Ureter (tissue), 1 donor: ENCODE measurements around the gene USP37. TPM values are rescaled to one million over a fixed set of nuclear protein-coding genes. Genes with fewer than 3 reads are reported as not detected.

ENCODE experiments used
- DNase-seq: peaks from one replicate; pipeline ENCODE4 v3.0.0-alpha.2; 2020; ENCODE audit warnings: low spot score
- total RNA-seq: library from RNA; stranded (reverse); gene quantifications from one replicate; pipeline ENCODE4 v1.2.4, GENCODE V29; 2023
- donor health status: DM: yes; HTN: yes; CAD: no.

The USP37 gene
- total RNA-seq, 1 donor from 2014 or later = 24.8 TPM

DNA sequence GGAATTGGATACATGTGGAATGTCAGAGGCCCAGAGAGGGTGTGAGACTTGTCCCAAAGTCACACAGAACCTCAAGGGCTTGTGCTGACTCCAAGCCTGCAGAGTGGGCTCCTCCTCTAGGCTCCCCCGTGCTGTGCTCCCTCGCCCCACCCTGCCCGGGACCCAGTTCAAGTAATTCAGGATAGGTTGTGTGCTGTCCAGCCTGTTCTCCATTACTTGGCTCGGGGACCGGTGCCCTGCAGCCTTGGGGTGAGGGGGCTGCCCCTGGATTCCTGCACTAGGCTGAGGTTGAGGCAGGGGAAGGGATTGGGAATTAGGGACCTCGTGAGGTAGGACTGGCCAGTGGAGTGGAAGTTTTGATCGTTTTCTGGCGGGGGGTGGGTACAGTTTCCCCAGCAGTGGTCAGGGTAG lies 165.7 kb downstream of the USP37 start:
- no peak for DNase-seq

DNA sequence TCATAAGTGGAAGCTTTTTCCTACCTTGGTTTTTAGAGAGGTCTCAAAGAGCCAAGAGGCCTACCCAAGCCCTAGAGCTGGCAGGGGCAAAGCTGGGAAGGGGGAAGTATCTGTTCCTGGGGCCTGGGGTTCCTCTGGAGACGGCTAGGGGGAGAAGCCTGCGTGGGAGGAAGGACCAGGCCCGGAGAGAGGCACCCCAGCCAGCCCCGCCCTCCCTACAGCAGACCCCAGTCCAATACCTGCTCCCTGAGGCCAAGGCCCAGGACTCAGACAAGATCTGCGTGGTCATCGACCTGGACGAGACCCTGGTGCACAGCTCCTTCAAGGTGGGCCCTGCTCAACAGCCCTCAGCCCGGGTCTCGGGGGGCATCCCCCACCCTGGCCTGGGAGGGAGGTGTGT lies 166.3 kb downstream of the USP37 start:
- no peak for DNase-seq

DNA sequence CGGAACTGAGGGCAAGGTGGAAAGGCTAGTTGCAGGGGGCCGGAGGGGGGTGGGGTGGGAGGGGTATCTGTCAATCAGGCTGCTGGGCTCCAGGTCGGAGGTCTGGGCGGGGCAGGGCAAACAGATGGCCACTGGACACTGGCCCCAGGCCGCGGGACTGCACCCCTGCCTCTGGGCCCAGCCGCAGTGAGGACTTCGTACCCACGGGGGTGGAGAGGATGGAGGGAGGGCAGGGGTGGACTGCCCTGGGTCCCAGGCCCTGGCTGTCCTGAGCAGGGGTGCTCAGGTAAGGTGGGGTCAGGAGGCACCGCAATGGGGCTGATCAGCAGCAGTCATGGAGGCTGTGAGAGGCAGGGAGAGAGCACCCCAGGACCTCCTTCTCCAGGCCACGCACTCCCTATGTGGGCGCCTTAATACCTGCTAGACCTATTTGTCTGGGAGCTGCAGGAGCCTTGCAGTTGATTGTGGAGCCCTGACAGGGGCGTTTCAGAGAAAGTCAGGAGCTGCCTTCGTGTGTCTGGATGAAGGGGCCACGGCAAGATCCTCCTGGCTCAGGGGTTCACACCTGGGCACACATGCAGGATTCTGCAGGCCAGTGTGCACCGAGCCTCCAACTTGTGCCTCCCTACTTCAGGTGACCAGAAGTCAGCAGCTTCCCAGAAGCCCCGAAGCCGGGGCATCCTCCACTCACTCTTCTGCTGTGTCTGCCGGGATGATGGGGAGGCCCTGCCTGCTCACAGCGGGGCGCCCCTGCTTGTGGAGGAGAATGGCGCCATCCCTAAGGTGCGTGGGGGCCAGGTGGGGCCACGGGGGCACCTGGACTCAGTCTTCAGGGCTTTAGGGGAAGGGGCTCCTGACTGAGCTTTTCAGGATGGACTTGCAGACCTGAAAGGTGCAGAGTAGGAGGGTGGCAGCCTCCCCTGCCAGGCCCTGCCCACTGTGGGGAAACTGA lies 166.9 kb downstream of the USP37 start:
- no peak for DNase-seq

Other genes starting within 250 kb of the USP37 start
- gene CATIP, start 211.5 kb downstream of the USP37 start, total RNA-seq = not detected
- gene SLC11A1, start 186.1 kb downstream of the USP37 start, total RNA-seq = 16.5 TPM
- 153 TPM for gene CTDSP1, start 168.5 kb downstream of the USP37 start, total RNA-seq
- not detected for gene VIL1, start 149.2 kb downstream of the USP37 start, total RNA-seq
- gene CNOT9, start 488 bp upstream of the USP37 start, total RNA-seq = 59.6 TPM
- gene PLCD4, start 39.5 kb upstream of the USP37 start, total RNA-seq = 3.9 TPM
- 35.4 TPM for gene ZNF142, start 91.3 kb upstream of the USP37 start, total RNA-seq
- 48.2 TPM for gene BCS1L, start 91.3 kb upstream of the USP37 start, total RNA-seq
- 33.7 TPM for gene RNF25, start 103.7 kb upstream of the USP37 start, total RNA-seq
- gene STK36, start 103.7 kb upstream of the USP37 start, total RNA-seq = 55.4 TPM
- gene TTLL4, start 142.5 kb upstream of the USP37 start, total RNA-seq = 39.1 TPM
- 16.4 TPM for gene CYP27A1, start 213.8 kb upstream of the USP37 start, total RNA-seq